Measurements from ENCODE around the gene EID3.
"Not testable (repeated sequence)": the region's sequence is repeated elsewhere in the genome, so short reads cannot be mapped to it uniquely, and the experiment has no call there.

Gene EID3

GRCh38 chr12:104313568-104314241 lies 10.2 kb downstream of the EID3 start:
- no peak for DNase-seq (ENCODE audit: low spot score)

DNA sequence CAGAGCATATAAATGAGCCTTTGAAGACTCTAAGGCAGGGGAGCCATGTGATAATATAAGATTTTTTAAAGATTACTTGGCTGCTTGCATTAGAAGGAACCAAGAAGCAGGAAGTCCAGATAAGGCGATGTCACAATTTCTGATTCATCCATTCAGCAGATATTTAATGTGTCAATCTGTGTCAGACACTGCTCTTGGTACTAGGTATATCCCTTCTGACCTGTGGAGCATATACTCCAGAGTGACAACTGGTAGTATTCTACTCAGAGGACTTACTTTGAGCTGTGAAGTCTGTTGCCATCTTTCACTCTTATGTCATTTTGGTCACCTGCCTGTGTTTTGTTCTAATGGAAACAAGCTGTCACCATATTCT lies 10.7 kb downstream of the EID3 start:
- DNase-seq (ENCODE audit: low spot score): no peak

DNA sequence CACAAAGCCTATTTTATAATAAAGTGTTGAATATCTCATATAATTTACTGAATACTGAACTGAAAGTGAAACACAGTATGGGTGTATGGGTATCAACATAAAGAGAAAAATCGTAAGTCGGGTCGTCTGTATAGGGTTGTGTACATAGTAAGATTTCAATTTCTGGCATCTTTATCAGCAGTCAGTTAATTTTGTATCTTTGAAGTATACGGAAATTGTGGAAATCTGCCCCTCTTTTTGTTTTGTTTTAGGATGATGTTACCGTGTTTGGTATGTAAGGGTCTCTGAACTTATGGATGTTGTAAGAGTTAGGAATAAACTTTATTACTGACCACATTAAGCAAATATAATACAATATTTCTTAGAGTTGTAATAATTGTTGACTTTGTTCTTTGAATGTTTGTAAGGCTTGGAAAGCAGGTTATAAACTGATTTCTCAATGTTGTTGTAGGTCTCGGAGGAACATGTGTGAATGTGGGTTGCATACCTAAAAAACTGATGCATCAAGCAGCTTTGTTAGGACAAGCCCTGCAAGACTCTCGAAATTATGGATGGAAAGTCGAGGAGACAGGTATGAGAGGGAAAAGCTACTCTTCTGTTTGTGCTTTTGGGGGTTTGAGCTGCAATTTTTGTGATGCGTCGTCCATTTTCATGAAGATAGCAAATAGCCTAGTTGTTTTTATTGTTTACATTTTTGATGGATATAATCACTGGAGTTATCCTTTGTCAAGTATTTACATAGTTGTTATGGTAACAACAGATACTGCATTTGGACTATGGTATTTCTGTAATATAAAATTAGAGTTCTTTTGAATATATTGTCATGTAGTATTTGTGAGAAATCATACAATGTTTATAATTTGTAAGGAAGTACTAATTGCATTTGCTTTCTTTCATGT lies 12.0 kb downstream of the EID3 start:
- DNase-seq (ENCODE audit: low spot score): no peak

- DNase-seq (ENCODE audit: low spot score): no peak
These were observed 13.4 kb downstream of the EID3 start for GRCh38 chr12:104316936-104317335.

GRCh38 chr12:104317538-104318210 lies 14.1 kb downstream of the EID3 start:
- no peak for DNase-seq (ENCODE audit: low spot score)

DNA sequence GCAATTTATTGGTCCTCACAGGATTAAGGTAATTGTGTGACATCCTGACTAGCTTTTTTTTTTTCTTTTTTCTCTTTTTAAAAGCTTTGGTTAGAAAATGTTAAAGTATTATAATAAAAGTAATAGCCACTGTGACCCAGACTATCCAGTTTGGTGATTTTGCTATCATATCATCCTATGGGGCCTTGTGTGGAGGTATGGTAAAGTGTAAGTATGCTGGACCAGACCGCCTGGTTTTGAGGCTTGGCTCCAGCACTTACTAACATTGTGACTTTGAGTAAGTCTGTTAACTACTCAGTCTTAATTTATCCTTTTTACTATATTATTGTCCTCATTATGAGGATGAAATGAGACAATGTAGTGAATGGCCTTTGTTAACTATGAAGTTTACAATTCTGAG lies 15.5 kb downstream of the EID3 start:
- DNase-seq (ENCODE audit: low spot score): no peak

DNA sequence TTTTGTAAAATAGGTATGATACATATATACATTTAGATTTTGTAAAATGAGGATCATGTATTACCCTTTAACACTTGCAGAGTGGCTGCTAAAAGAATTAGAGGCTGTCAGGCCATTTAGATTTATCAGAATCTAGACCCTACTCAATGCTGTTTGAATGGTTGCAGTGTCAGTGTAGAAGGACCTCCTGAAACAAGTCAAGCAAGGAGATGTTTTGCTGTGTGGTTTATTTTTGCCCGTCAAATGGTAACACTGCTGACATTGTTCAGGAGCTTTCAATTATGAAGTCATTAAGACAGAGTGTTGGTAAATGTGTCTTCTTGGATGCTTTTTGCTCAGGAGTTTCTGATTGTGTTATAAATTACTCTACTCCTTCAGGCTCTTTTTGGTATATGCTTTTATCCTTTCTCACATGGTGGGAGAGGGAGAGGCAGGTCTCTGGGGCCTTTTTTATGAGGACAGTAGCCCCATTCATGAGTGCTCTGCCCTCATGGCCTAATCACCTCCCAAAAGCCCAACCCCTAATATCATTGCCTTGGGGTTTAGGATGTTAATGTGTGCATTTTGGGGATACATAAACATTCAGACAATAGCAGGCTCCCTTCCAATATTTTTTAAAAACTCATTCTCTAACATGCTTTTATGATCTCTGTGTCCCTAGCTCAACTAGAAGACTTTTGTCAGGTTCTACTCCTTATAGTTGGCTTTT lies 16.5 kb downstream of the EID3 start:
- DNase-seq (ENCODE audit: low spot score): no peak

GRCh38 chr12:104320627-104321024 lies 17.1 kb downstream of the EID3 start:
- DNase-seq (ENCODE audit: low spot score): no peak

DNA sequence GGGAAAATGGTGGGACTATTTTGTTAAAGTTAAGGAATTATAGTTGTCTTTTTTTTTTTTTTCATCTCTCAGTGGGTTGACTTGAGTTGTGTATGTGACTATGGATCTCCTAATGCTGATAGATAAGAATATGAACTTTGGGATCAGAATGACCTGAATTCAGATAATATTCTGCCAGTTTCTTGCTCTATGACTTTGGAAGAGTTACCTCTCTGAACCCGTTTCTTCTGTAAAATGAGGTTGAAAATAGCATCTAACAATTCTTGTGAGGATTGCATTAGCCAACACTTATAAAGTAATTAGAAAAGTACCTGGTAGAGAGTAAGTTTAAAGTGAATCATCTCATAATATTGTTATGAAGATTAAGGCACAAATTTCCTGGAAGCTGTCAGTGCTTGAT lies 18.4 kb downstream of the EID3 start:
- no peak for DNase-seq (ENCODE audit: low spot score)

DNA sequence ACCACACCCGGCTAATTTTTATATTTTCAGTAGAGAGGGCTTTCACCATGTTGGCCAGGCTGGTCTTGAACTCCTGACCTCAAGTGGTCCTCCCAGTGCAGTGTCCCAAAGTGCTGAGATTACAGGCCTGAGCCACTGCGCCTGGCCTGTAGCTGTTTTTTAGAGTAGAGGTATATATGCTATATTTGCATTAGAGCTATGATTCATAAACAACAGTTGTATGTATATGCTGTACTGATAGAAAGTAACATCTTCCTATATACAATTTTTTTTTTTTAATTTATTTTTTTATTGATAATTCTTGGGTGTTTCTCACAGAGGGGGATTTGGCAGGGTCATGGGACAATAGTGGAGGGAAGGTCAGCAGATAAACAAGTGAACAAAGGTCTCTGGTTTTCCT lies 19.0 kb downstream of the EID3 start:
- not testable (repeated sequence) for DNase-seq (ENCODE audit: low spot score)

DNA sequence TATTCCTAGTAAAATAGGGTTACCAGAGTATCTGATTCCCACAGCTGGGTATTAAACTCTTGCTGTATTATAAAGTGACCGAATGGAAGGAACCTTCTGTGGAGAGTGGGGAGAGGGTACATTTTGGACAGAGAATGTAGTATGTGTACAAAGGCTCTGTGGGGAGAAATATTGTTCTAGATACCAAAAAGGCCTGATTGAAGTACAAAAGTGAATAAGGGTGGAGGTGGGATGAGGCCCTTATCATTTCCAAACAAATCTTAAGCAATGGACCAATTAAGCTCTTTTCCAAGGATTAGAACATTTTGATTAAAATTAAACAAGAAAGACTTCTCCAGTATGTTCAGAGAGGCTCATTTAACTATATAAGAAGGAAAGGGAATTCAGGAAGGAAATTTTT lies 20.4 kb downstream of the EID3 start:
- no peak for DNase-seq (ENCODE audit: low spot score)

- not testable (repeated sequence) for DNase-seq (ENCODE audit: low spot score)
These were observed 24.7 kb downstream of the EID3 start for GRCh38 chr12:104328278-104328677.

- DNase-seq (ENCODE audit: low spot score): no peak
These were observed 25.3 kb downstream of the EID3 start for GRCh38 chr12:104328790-104329189.

DNA sequence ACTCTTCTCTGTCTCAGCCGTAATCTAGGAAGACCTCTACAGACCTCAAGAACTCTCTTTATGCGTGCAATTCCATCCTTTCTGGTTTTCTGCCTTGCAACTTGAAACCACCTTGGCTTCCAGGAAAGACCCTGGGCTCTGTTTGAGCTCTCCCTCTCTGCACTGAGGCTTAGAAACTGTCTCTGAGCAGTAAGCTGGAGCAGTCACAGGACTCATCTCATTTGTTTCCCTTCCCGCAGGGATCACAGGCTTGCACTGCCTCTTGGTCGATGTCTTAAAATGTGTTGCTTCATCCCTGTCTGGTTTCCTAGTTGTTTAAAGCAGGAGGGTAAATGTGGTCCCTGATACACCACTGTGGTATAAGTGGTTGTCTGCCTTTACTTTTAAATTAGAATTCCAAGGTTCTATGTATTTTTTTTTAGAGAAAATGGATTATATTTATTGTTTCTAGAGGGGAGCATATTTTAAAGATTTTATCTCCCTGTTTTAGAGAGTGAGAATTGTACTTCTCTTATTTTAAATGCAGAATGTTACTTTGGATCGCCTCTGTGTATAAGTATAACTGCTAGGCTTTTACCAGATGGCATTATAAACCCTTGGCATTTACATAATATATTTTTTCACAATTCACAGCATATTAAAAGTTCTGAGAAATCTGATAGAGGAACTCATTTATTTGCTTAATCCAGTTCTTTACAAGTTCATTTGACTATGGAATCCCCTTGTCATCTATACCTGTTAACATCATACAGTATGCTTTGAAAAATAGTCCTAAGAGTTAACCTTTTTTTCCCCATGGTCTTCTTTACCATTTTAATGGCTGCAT lies 26.4 kb downstream of the EID3 start:
- no peak for DNase-seq (ENCODE audit: low spot score)

GRCh38 chr12:104331376-104331775 lies 27.8 kb downstream of the EID3 start:
- no peak for DNase-seq (ENCODE audit: low spot score)

DNA sequence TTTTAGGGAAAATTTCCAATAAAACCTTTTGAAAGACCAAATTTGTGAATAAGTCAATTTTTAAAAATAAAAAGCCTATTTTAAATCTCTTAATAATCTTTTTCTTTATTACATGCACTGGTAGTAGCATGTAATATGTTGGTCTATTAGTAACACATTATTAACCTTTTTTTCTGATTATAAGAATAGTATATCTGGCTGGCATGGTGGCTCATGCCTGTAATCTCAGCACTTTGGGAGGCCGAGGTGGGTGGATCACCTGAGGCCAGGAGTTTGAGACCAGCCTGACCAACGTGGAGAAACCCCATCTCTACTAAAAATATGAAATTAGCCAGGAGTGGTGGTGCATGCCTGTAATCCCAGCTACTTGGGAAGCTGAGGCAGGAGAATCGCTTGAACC lies 28.7 kb downstream of the EID3 start:
- DNase-seq (ENCODE audit: low spot score): not testable (repeated sequence)

DNA sequence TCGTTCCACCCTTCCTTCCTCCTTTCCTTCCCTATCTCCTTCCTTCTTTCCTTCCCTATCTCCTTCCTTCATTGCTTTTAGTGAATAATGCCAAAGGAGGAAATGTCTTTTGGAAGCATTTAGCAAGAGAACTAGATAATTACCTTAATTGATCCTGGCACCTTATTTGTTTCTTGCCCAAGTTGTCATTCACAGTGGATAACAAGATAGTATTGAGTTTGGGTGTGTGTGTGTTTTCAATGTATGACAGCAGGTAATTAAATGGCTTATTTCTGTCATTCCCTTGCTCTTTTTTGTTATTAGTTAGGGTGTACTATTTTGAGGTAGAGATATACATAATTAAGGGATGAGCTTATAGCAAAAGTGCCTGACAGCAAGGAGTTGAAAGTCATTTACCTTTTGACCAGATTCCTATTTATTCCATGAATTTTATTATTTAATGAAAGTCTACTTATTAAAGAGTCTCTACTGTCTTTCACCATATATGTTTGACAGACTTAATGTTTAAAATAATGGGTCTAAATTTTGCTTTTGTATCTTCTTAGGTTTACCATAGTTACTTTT lies 30.2 kb downstream of the EID3 start:
- DNase-seq (ENCODE audit: low spot score): no peak

GRCh38 chr12:104334581-104334980 lies 31.0 kb downstream of the EID3 start:
- DNase-seq (ENCODE audit: low spot score): no peak

GRCh38 chr12:104336115-104336514 lies 32.6 kb downstream of the EID3 start:
- DNase-seq (ENCODE audit: low spot score): no peak

- no peak for DNase-seq (ENCODE audit: low spot score)
These were observed 33.6 kb downstream of the EID3 start for GRCh38 chr12:104337030-104337558.

- DNase-seq (ENCODE audit: low spot score): no peak
These were observed 36.1 kb downstream of the EID3 start for GRCh38 chr12:104339663-104340062.
